ENCODE results near the gene NCBP3. TPM values are rescaled to one million over a fixed set of nuclear protein-coding genes. Genes with fewer than 3 reads are reported as not detected.

NCBP3 gene
- total RNA-seq, 4 donors from 2014 or later, result 17.3 to 31.5 (median 21.3) TPM

- H3K27me3 ChIP-seq, result no peaks in the 10 kb centered on the region
- H3K4me1 ChIP-seq, result no peaks in the 10 kb centered on the region
- 71 to 86% methylated on average over 5 of the region's 5 CpGs for WGBS, 2 donors
- no peak overlapping the region for H3K4me3 ChIP-seq
- TF ChIP-seq POLR2A (IDR thresholded peaks at IDR 0.05) (no peak), EP300 (IDR thresholded peaks at IDR 0.05) (no peak), CTCF (IDR thresholded peaks at IDR 0.05) (no peak)
- no peak overlapping the region for H3K27ac ChIP-seq
- peaks cover 0 to 57% (median 0%) of the 10 kb centered on the region in 3 donors for H3K36me3 ChIP-seq
- H3K9me3 ChIP-seq, result no peaks in the 10 kb centered on the region
- no peak for DNase-seq (ENCODE audit: low spot score in 2 of 2)
Measured at GRCh38 chr17:3805581-3805980, 40.5 kb downstream of the NCBP3 start.

- peaks cover 0 to 47% (median 0%) of the 10 kb centered on the region in 3 donors for H3K36me3 ChIP-seq
- WGBS, 2 donors, result 72% methylated on average over 6 of the region's 6 CpGs
- no peak for DNase-seq (ENCODE audit: low spot score in 2 of 2)
Measured at GRCh38 chr17:3804503-3804931, 41.5 kb downstream of the NCBP3 start.

GRCh38 chr17:3803308-3803640, 42.8 kb downstream of the NCBP3 start:
- no peaks in the 10 kb centered on the region for H3K27me3 ChIP-seq
- H3K9me3 ChIP-seq, result no peaks in the 10 kb centered on the region
- no peak overlapping the region for H3K4me3 ChIP-seq
- H3K27ac ChIP-seq, result peak overlapping the region in 2 of 4 donors; percentile 49 to 63
- 78 to 80% methylated on average over 5 of the region's 5 CpGs for WGBS, 2 donors
- peaks cover 0 to 37% (median 0%) of the 10 kb centered on the region in 3 donors for H3K36me3 ChIP-seq
- DNase-seq (ENCODE audit: low spot score in 2 of 2), result no peak
- TF ChIP-seq CTCF (IDR thresholded peaks at IDR 0.05) (no peak), EP300 (IDR thresholded peaks at IDR 0.05) (no peak), POLR2A (IDR thresholded peaks at IDR 0.05) (no peak)
- no peaks in the 10 kb centered on the region for H3K4me1 ChIP-seq

More at GRCh38 chr17:3804503-3804931, 41.5 kb downstream of the NCBP3 start:
- H3K4me1 ChIP-seq, result no peaks in the 10 kb centered on the region
- no peak for TF ChIP-seq POLR2A (IDR thresholded peaks at IDR 0.05)
- H3K27ac ChIP-seq, result no peak overlapping the region
- no peak overlapping the region for H3K4me3 ChIP-seq
- no peaks in the 10 kb centered on the region for H3K27me3 ChIP-seq
- H3K9me3 ChIP-seq, result no peaks in the 10 kb centered on the region

GRCh38 chr17:3802461-3803307, 43.4 kb downstream of the NCBP3 start:
- TF ChIP-seq EP300 (IDR thresholded peaks at IDR 0.05) (peak in 1 of 2 donors; percentile 24), CTCF (IDR thresholded peaks at IDR 0.05) (no peak), POLR2A (IDR thresholded peaks at IDR 0.05) (no peak)
- H3K9me3 ChIP-seq, result no peaks in the 10 kb centered on the region
- WGBS, 2 donors, result 71 to 75% methylated on average over 18 to 19 of the region's 19 CpGs
- peak in 1 of 2 donors; percentile 54 for DNase-seq (ENCODE audit: low spot score in 2 of 2)
- H3K4me1 ChIP-seq, result no peaks in the 10 kb centered on the region
- no peak overlapping the region for H3K4me3 ChIP-seq
- H3K27ac ChIP-seq, result peak overlapping the region in 2 of 4 donors; percentile 63 to 71
- no peaks in the 10 kb centered on the region for H3K27me3 ChIP-seq
- H3K36me3 ChIP-seq, result peaks cover 0 to 31% (median 0%) of the 10 kb centered on the region in 3 donors

GRCh38 chr17:3801792-3802191, 44.3 kb downstream of the NCBP3 start:
- Histone ChIP-seq H3K4me3 (no peak overlapping the region), H3K4me1 (no peaks in the 10 kb centered on the region), H3K27ac (no peak overlapping the region), H3K27me3 (no peaks in the 10 kb centered on the region), H3K36me3 (peaks cover 0 to 22% (median 0%) of the 10 kb centered on the region in 3 donors), H3K9me3 (no peaks in the 10 kb centered on the region)
- 91 to 92% methylated on average over 10 of the region's 10 CpGs for WGBS, 2 donors
- DNase-seq (ENCODE audit: low spot score in 2 of 2), result no peak
- no peak for TF ChIP-seq EP300 (IDR thresholded peaks at IDR 0.05)
- no peak for TF ChIP-seq POLR2A (IDR thresholded peaks at IDR 0.05)
- TF ChIP-seq CTCF (IDR thresholded peaks at IDR 0.05), result no peak

Data from tibial nerve (tissue), 4 donors.